H1 (cell line): Measurements from ENCODE around the gene RBSN. TPM values are rescaled to one million over a fixed set of nuclear protein-coding genes. Genes with fewer than 3 reads are reported as not detected.
A peak's percentile ranks its signal among the peaks of the same experiment; 100 is the strongest.

ENCODE experiments used
- CREB1 ChIP-seq: IDR thresholded peaks from 2 replicates; pipeline ENCODE4 v1.6.1; 2012; ENCODE audit warnings: inconsistent platforms
- polyA plus RNA-seq, 7 experiments: library from polyadenylated mRNA; depleted of rRNA in 3 of 7; stranded (reverse) in 5 of 7; unstranded in 2 of 7; fragments of >200 nt in 5 of 7; fragments of 200-250 nt in 2 of 7; gene quantifications; 1 replicate in 5 of 7; 2 replicates in 1 of 7; 4 replicates in 1 of 7; pipeline versions ENCODE4 v1.2.1 to v1.2.3, GENCODE V29; 2011 to 2013; ENCODE audit warnings: missing spikeins in 2 of 7, mixed read lengths in 2 of 7
- total RNA-seq: library from RNA; stranded (reverse); fragmentation: NEBNext Ultra II Directional; extraction: Animal tissue kit (Norgen Biotek cat#: 25700); gene quantifications from 2 replicates; pipeline ENCODE4 v1.2.1, GENCODE V29; 2021

Gene RBSN
- total and polyA plus RNA-seq, 2 of the 8 experiments (the other 6 are each of a cell fraction or from before 2014, with no cell fraction given) = 5.9 to 20.0 TPM

GRCh38 chr3:15051531-15051930 is 47.4 kb downstream of the RBSN start (continued):
- 0 out of 2 replicates have a peak, but pooled peaks have one; percentile 22 for TF ChIP-seq CREB1
